ENCODE data around the gene SALL3.
"Not testable (repeated sequence)": the region's sequence is repeated elsewhere in the genome, so short reads cannot be mapped to it uniquely, and the experiment has no call there.

SALL3 gene

GRCh38 chr18:78939734-78940494 is 39.7 kb upstream of the SALL3 start:
- no peaks in the 10 kb centered on the region for H3K36me3 ChIP-seq (ENCODE audit: insufficient read depth, low read length)
- H3K9me3 ChIP-seq (ENCODE audit: low read depth, low read length), result no peaks in the 10 kb centered on the region
- H3K27ac ChIP-seq, result no peak overlapping the region
- DNase-seq (ENCODE audit: low read depth, low spot score), result no peak
- H3K4me3 ChIP-seq, result no peak overlapping the region
- no peak for TF ChIP-seq FOXP2 (optimal IDR thresholded peaks at IDR 0.05; ENCODE audit: control extremely low read depth, extremely low read length, insufficient read depth)
- TF ChIP-seq EZH2 (IDR thresholded peaks at IDR 0.05), result no peak
- no peak for TF ChIP-seq POLR2AphosphoS5 (IDR thresholded peaks at IDR 0.05; ENCODE audit: borderline replicate concordance, low read depth, low read length)
- H3K9ac ChIP-seq (ENCODE audit: insufficient read length), result no peak overlapping the region

GRCh38 chr18:78942236-78942635 is 37.4 kb upstream of the SALL3 start:
- H3K9ac ChIP-seq (ENCODE audit: insufficient read length); H3K9me3 ChIP-seq (ENCODE audit: low read depth, low read length); DNase-seq (ENCODE audit: low read depth, low spot score); H3K27ac ChIP-seq; H3K4me3 ChIP-seq; H3K36me3 ChIP-seq (ENCODE audit: insufficient read depth, low read length): not testable (repeated sequence)

- TF ChIP-seq FOXP2 (optimal IDR thresholded peaks at IDR 0.05; ENCODE audit: control extremely low read depth, extremely low read length, insufficient read depth) (no peak), EZH2 (IDR thresholded peaks at IDR 0.05) (no peak), POLR2AphosphoS5 (IDR thresholded peaks at IDR 0.05; ENCODE audit: borderline replicate concordance, low read depth, low read length) (no peak)
- Histone ChIP-seq H3K9me3 (ENCODE audit: low read depth, low read length) (no peaks in the 10 kb centered on the region), H3K36me3 (ENCODE audit: insufficient read depth, low read length) (no peaks in the 10 kb centered on the region), H3K9ac (ENCODE audit: insufficient read length) (no peak overlapping the region), H3K4me3 (no peak overlapping the region), H3K27ac (no peak overlapping the region)
- DNase-seq (ENCODE audit: low read depth, low spot score), result no peak
Measured at GRCh38 chr18:78945628-78946027, 34.0 kb upstream of the SALL3 start.

GRCh38 chr18:78947291-78947690 is 32.3 kb upstream of the SALL3 start:
- no peak overlapping the region for H3K4me3 ChIP-seq
- H3K9me3 ChIP-seq (ENCODE audit: low read depth, low read length), result no peaks in the 10 kb centered on the region
- TF ChIP-seq POLR2AphosphoS5 (IDR thresholded peaks at IDR 0.05; ENCODE audit: borderline replicate concordance, low read depth, low read length) (no peak), EZH2 (IDR thresholded peaks at IDR 0.05) (no peak), FOXP2 (optimal IDR thresholded peaks at IDR 0.05; ENCODE audit: control extremely low read depth, extremely low read length, insufficient read depth) (no peak)
- H3K27ac ChIP-seq, result no peak overlapping the region
- no peak overlapping the region for H3K9ac ChIP-seq (ENCODE audit: insufficient read length)
- no peaks in the 10 kb centered on the region for H3K36me3 ChIP-seq (ENCODE audit: insufficient read depth, low read length)
- no peak for DNase-seq (ENCODE audit: low read depth, low spot score)

- Histone ChIP-seq H3K27ac (no peak overlapping the region), H3K9me3 (ENCODE audit: low read depth, low read length) (no peaks in the 10 kb centered on the region), H3K4me3 (no peak overlapping the region), H3K36me3 (ENCODE audit: insufficient read depth, low read length) (no peaks in the 10 kb centered on the region), H3K9ac (ENCODE audit: insufficient read length) (no peak overlapping the region)
- TF ChIP-seq EZH2 (IDR thresholded peaks at IDR 0.05), result no peak
- TF ChIP-seq FOXP2 (optimal IDR thresholded peaks at IDR 0.05; ENCODE audit: control extremely low read depth, extremely low read length, insufficient read depth), result no peak
- no peak for TF ChIP-seq POLR2AphosphoS5 (IDR thresholded peaks at IDR 0.05; ENCODE audit: borderline replicate concordance, low read depth, low read length)
- DNase-seq (ENCODE audit: low read depth, low spot score), result no peak
Measured at GRCh38 chr18:78948221-78948620, 31.4 kb upstream of the SALL3 start.

- TF ChIP-seq POLR2AphosphoS5 (IDR thresholded peaks at IDR 0.05; ENCODE audit: borderline replicate concordance, low read depth, low read length) (no peak), FOXP2 (optimal IDR thresholded peaks at IDR 0.05; ENCODE audit: control extremely low read depth, extremely low read length, insufficient read depth) (no peak), EZH2 (IDR thresholded peaks at IDR 0.05) (no peak)
- H3K36me3 ChIP-seq (ENCODE audit: insufficient read depth, low read length), result no peaks in the 10 kb centered on the region
Measured at GRCh38 chr18:78948707-78949106, 30.9 kb upstream of the SALL3 start.

GRCh38 chr18:78949216-78949615 is 30.4 kb upstream of the SALL3 start:
- no peaks in the 10 kb centered on the region for H3K36me3 ChIP-seq (ENCODE audit: insufficient read depth, low read length)
- no peak for TF ChIP-seq FOXP2 (optimal IDR thresholded peaks at IDR 0.05; ENCODE audit: control extremely low read depth, extremely low read length, insufficient read depth)
- TF ChIP-seq EZH2 (IDR thresholded peaks at IDR 0.05), result no peak
- no peak for TF ChIP-seq POLR2AphosphoS5 (IDR thresholded peaks at IDR 0.05; ENCODE audit: borderline replicate concordance, low read depth, low read length)
- DNase-seq (ENCODE audit: low read depth, low spot score), result no peak
- H3K27ac ChIP-seq, result no peak overlapping the region
- no peaks in the 10 kb centered on the region for H3K9me3 ChIP-seq (ENCODE audit: low read depth, low read length)
- H3K4me3 ChIP-seq, result no peak overlapping the region
- no peak overlapping the region for H3K9ac ChIP-seq (ENCODE audit: insufficient read length)

More at GRCh38 chr18:78948707-78949106, 30.9 kb upstream of the SALL3 start:
- Histone ChIP-seq H3K9me3 (ENCODE audit: low read depth, low read length) (no peaks in the 10 kb centered on the region), H3K27ac (no peak overlapping the region), H3K4me3 (no peak overlapping the region), H3K9ac (ENCODE audit: insufficient read length) (no peak overlapping the region)
- no peak for DNase-seq (ENCODE audit: low read depth, low spot score)

GRCh38 chr18:78950386-78950785 is 29.2 kb upstream of the SALL3 start:
- DNase-seq (ENCODE audit: low read depth, low spot score), result no peak
- TF ChIP-seq EZH2 (IDR thresholded peaks at IDR 0.05), result no peak
- TF ChIP-seq POLR2AphosphoS5 (IDR thresholded peaks at IDR 0.05; ENCODE audit: borderline replicate concordance, low read depth, low read length), result no peak
- no peak for TF ChIP-seq FOXP2 (optimal IDR thresholded peaks at IDR 0.05; ENCODE audit: control extremely low read depth, extremely low read length, insufficient read depth)
- Histone ChIP-seq H3K9me3 (ENCODE audit: low read depth, low read length) (no peaks in the 10 kb centered on the region), H3K4me3 (no peak overlapping the region), H3K36me3 (ENCODE audit: insufficient read depth, low read length) (no peaks in the 10 kb centered on the region), H3K27ac (no peak overlapping the region), H3K9ac (ENCODE audit: insufficient read length) (no peak overlapping the region)

GRCh38 chr18:78953566-78953965 is 26.1 kb upstream of the SALL3 start:
- no peaks in the 10 kb centered on the region for H3K36me3 ChIP-seq (ENCODE audit: insufficient read depth, low read length)
- no peak overlapping the region for H3K27ac ChIP-seq
- no peak for DNase-seq (ENCODE audit: low read depth, low spot score)
- H3K9me3 ChIP-seq (ENCODE audit: low read depth, low read length), result no peaks in the 10 kb centered on the region
- no peak for TF ChIP-seq POLR2AphosphoS5 (IDR thresholded peaks at IDR 0.05; ENCODE audit: borderline replicate concordance, low read depth, low read length)
- H3K4me3 ChIP-seq, result no peak overlapping the region
- no peak overlapping the region for H3K9ac ChIP-seq (ENCODE audit: insufficient read length)

All from SK-N-MC (cell line).